Fibroblast of skin of left quadriceps (primary cell): ENCODE results near the gene CACTIN.
A peak's percentile ranks its signal among the peaks of the same experiment; 100 is the strongest.
"Not testable (repeated sequence)": the region's sequence is repeated elsewhere in the genome, so short reads cannot be mapped to it uniquely, and the experiment has no call there.

Experiments used
- DNase-seq, 2 experiments: peaks; one replicate each; pipeline ENCODE4 v3.0.0-alpha.2; 2013; ENCODE audit warnings: low read depth in 2 of 2

Gene CACTIN

GRCh38 chr19:3572132-3572854 is 54.3 kb downstream of the CACTIN start:
- peak; percentile 99 for DNase-seq

GRCh38 chr19:3570606-3571011 is 56.0 kb downstream of the CACTIN start:
- no peak for DNase-seq

DNA sequence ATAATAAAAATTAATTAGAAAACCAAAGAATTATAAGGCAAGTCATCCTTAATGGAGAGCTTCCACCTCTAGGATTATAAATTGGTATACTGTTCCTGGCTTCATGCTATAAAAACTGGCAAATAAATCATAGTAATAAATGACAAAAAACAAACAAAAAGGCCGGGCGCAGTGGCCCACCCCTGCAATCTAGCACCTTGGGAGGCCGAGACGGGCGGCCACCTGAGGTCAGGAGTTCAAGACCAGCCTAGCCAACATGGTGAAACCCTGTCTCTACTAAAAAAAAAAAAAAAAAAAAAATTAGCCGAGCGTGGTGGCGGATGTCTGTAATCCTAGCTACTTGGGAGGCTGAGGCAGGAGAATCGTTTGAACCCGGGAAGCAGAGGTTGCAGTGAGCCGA is 56.5 kb downstream of the CACTIN start:
- not testable (repeated sequence) for DNase-seq

- DNase-seq = no peak
Observed at GRCh38 chr19:3565139-3565538, 61.5 kb downstream of the CACTIN start.

DNA sequence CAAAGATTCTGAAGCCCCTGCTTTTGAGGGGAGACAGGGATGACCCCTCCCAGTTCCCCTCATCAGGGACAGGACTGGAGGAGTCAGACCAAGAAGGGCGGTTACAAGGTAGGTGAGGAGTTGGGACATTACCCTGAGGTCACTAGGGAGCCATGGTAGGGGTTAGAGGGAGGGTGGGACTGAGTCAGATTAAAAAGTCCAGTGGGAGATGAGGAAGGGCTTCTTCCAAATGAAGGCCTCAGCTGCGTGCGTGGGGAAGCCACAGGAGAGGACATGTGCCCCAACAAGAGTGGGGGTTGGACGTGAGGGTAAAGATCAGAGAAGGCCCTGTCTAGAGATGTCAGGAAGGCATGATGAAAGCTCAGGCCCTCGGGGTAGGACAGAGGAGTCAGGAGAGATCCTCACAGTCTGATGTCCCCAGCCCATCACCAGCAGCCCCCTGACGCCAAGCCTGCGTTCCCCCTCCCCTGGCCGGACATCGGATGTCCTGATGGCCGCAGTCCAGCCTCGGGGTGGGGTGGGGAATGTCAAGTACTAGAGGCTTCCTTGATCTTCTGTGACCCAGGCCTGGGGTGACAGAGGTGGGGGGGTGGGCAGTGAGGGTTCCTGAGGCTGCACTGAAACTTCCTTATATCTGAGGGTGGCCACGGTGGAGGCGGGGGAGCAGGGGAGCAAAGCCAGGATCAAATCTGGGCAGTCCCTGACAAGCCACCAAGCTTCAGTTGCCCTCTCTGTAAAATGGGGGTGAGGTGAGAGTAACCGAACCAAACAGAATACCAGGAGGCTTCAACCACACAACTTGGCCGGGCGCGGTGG is 62.7 kb downstream of the CACTIN start:
- no peak for DNase-seq
